Stimulated activated CD8-positive, alpha-beta memory T cell treated with anti-CD3 and anti-CD28 coated beads, Interleukin-4, amount 100 ng/mL, for 4 hours (primary cell): Measurements from ENCODE around the gene OR5L2.
"Not testable (repeated sequence)": the region's sequence is repeated elsewhere in the genome, so short reads cannot be mapped to it uniquely, and the experiment has no call there.

Source experiments
- DNase-seq, 2 donors: peaks; one replicate each; pipeline ENCODE4 v3.0.0-alpha.2; 2020; ENCODE audit warnings: low read depth in 2 of 2, low spot score in 1 of 2

The OR5L2 gene

GRCh38 chr11:55826919-55827318, at the start of gene OR5L2:
OR5L2 (plus strand) TSS chr11:55827219; CDS start chr11:55827219, 0 bp downstream.
- DNase-seq: no peak

GRCh38 chr11:55791606-55792005, 35.4 kb upstream of the OR5L2 start:
- no peak for DNase-seq

GRCh38 chr11:55793321-55793720, 33.7 kb upstream of the OR5L2 start:
- no peak for DNase-seq

- DNase-seq: no peak
Measured at GRCh38 chr11:55795256-55795655, 31.8 kb upstream of the OR5L2 start, which contains the start of gene OR5D14. OR5D14 (plus strand) TSS chr11:55795556; CDS start chr11:55795556, 0 bp downstream.

GRCh38 chr11:55806248-55806647, 20.8 kb upstream of the OR5L2 start:
- DNase-seq: no peak

GRCh38 chr11:55811067-55811466, 16.0 kb upstream of the OR5L2 start, which contains the start of gene OR5L1:
OR5L1 (plus strand) TSS chr11:55811367; CDS start chr11:55811467, 100 bp downstream.
- no peak for DNase-seq

- no peak for DNase-seq
Measured at GRCh38 chr11:55819330-55819729, 7.7 kb upstream of the OR5L2 start, which contains the start of gene OR5D18. OR5D18 (plus strand) TSS chr11:55819630; CDS start chr11:55819630, 0 bp downstream.

GRCh38 chr11:55838452-55838851, 11.4 kb downstream of the OR5L2 start, which contains the start of gene OR5D16:
OR5D16 (plus strand) TSS chr11:55838752; CDS start chr11:55838752, 0 bp downstream.
- no peak for DNase-seq

- no peak for DNase-seq
Measured at GRCh38 chr11:55847453-55847852, 20.4 kb downstream of the OR5L2 start.

GRCh38 chr11:55849037-55849436, 22.0 kb downstream of the OR5L2 start:
- no peak for DNase-seq

GRCh38 chr11:55852141-55852540, 25.1 kb downstream of the OR5L2 start:
- no peak for DNase-seq

- no peak for DNase-seq
Measured at GRCh38 chr11:55854704-55855103, 27.7 kb downstream of the OR5L2 start.

- DNase-seq: not testable (repeated sequence)
Measured at GRCh38 chr11:55867354-55867753, 40.3 kb downstream of the OR5L2 start.

- not testable (repeated sequence) for DNase-seq
Measured at GRCh38 chr11:55872731-55873130, 45.7 kb downstream of the OR5L2 start.

- not testable (repeated sequence) for DNase-seq
Measured at GRCh38 chr11:55873146-55873545, 46.1 kb downstream of the OR5L2 start.
